Panc1 (cell line): ENCODE measurements around the gene KRT77.

Experiments used
- CTCF ChIP-seq: fragments of 450-650 bp; IDR thresholded peaks from 2 replicates; pipeline ENCODE4 v1.5.1; 2017; ENCODE audit warnings: mild to moderate bottlenecking
- POLR2AphosphoS5 ChIP-seq: IDR thresholded peaks from 2 replicates; pipeline ENCODE4 v1.6.1; 2012; ENCODE audit warnings: mild to moderate bottlenecking, low read depth, low read length, moderate library complexity

- no peak for TF ChIP-seq CTCF
- TF ChIP-seq POLR2AphosphoS5 = no peak
Measured at GRCh38 chr12:52677126-52677525, 26.2 kb downstream of the KRT77 start.
